ENCODE measurements around the gene PLPPR5. TPM values are rescaled to one million over a fixed set of nuclear protein-coding genes. Genes with fewer than 3 reads are reported as not detected.
A peak's percentile ranks its signal among the peaks of the same experiment; 100 is the strongest.
"Not testable (repeated sequence)": the region's sequence is repeated elsewhere in the genome, so short reads cannot be mapped to it uniquely, and the experiment has no call there.

The PLPPR5 gene
- total and polyA plus RNA-seq, 4 experiments from 2014 or later, result not detected

GRCh38 chr1:98884864-98885263, 119.8 kb downstream of the PLPPR5 start:
- Mint-ChIP-seq H3K27ac (no peak overlapping the region), H3K4me1 (peaks cover 0 to 6% (median 2%) of the 10 kb centered on the region in 4 donors), H3K9me3 (peaks cover 2 to 20% (median 16%) of the 10 kb centered on the region in 8 donors), H3K4me3 (no peak overlapping the region), H3K27me3 (no peaks in the 10 kb centered on the region), H3K36me3 (peaks cover 4 to 6% of the 10 kb centered on the region in 2 donors)
- H3K9me3 ChIP-seq (ENCODE audit: control insufficient read depth in 1 of 2, low read length in 2 of 2), result peaks cover 0 to 4% of the 10 kb centered on the region in 2 donors
- ChIA-PET POLR2A (ENCODE audit: partially characterized antibody) (no interaction called here), CTCF (ENCODE audit: partially characterized antibody) (interaction anchor here (1.2 kb wide), 1 partner anchor 16 kb away, joined by 3 read pairs; no protein-coding TSS in a partner anchor)
- intact Hi-C loops (cut with micrococcal nuclease), result no loop called here
- no peak overlapping the region for H3K27ac ChIP-seq (ENCODE audit: low read depth, low read length)
- no peak for DNase-seq
- no peaks in the 10 kb centered on the region for H3K4me1 ChIP-seq (ENCODE audit: insufficient read depth, low read length)
- no peaks in the 10 kb centered on the region for H3K36me3 ChIP-seq (ENCODE audit: insufficient read depth, low read length)
- H3K27me3 ChIP-seq (ENCODE audit: insufficient read depth, low read length), result no peaks in the 10 kb centered on the region
- no peak overlapping the region for H3K4me3 ChIP-seq (ENCODE audit: low read length in 2 of 2)

- peaks cover 0 to 4% of the 10 kb centered on the region in 2 donors for H3K9me3 ChIP-seq (ENCODE audit: control insufficient read depth in 1 of 2, low read length in 2 of 2)
- H3K4me1 ChIP-seq (ENCODE audit: insufficient read depth, low read length), result no peaks in the 10 kb centered on the region
- no peak overlapping the region for H3K4me3 ChIP-seq (ENCODE audit: low read length in 2 of 2)
- ChIA-PET CTCF (ENCODE audit: partially characterized antibody) (interaction anchor here (1.3 kb wide), 1 partner anchor 10 kb away, joined by 4 read pairs; no protein-coding TSS in a partner anchor), POLR2A (ENCODE audit: partially characterized antibody) (interaction anchor here (2.1 kb wide), 1 partner anchor 10 kb away, joined by 6 read pairs; no protein-coding TSS in a partner anchor)
- H3K27ac Mint-ChIP-seq, result no peak overlapping the region
- intact Hi-C loops (cut with micrococcal nuclease), result no loop called here
- H3K4me1 Mint-ChIP-seq, result no peaks in the 10 kb centered on the region
- H3K36me3 Mint-ChIP-seq, result peaks cover 10 to 18% of the 10 kb centered on the region in 2 donors
- no peak for DNase-seq
- no peak overlapping the region for H3K27ac ChIP-seq (ENCODE audit: low read depth, low read length)
- no peaks in the 10 kb centered on the region for H3K36me3 ChIP-seq (ENCODE audit: insufficient read depth, low read length)
- no peaks in the 10 kb centered on the region for H3K27me3 Mint-ChIP-seq
- H3K9me3 Mint-ChIP-seq, result peaks cover 2 to 49% (median 33%) of the 10 kb centered on the region in 8 donors
- no peaks in the 10 kb centered on the region for H3K27me3 ChIP-seq (ENCODE audit: insufficient read depth, low read length)
- no peak overlapping the region for H3K4me3 Mint-ChIP-seq
Measured at GRCh38 chr1:98881901-98882300, 122.8 kb downstream of the PLPPR5 start.

DNA sequence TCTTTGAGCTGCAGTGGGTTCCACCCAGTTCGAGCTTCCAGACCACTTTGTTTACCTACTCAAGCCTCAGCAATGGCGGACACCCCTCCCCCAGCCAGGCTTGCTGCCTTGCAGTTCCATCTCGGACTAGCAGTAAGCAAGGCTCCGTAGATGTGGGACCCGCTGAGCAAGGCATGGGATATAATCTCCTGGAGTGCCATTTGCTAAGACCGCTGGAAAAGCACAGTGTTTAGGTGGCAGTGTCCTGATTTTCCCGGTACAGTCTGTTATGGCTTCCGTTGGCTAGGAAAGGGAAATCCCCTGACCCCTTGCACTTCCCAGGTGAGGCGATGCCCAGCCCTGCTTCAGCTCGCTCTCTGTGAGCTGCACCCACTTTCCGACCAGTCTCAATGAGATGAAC, 123.4 kb downstream of the PLPPR5 start:
- H3K4me3 Mint-ChIP-seq; H3K27ac ChIP-seq (ENCODE audit: low read depth, low read length); H3K36me3 ChIP-seq (ENCODE audit: insufficient read depth, low read length); H3K27me3 Mint-ChIP-seq; H3K27ac Mint-ChIP-seq; intact Hi-C loops (cut with micrococcal nuclease); H3K4me1 Mint-ChIP-seq; H3K27me3 ChIP-seq (ENCODE audit: insufficient read depth, low read length); H3K4me1 ChIP-seq (ENCODE audit: insufficient read depth, low read length); H3K4me3 ChIP-seq (ENCODE audit: low read length in 2 of 2); H3K9me3 ChIP-seq (ENCODE audit: control insufficient read depth in 1 of 2, low read length in 2 of 2): not testable (repeated sequence)
- H3K36me3 Mint-ChIP-seq, result peaks cover 10 to 18% of the 10 kb centered on the region in 2 donors
- CTCF ChIA-PET (ENCODE audit: partially characterized antibody), result interaction anchor here (0.7 to 1.3 kb wide), 2 partner anchors 10 to 87 kb away, joined by 3 to 4 read pairs; no protein-coding TSS in a partner anchor
- peaks cover 2 to 56% (median 34%) of the 10 kb centered on the region in 8 donors for H3K9me3 Mint-ChIP-seq
- POLR2A ChIA-PET (ENCODE audit: partially characterized antibody), result interaction anchor here (2.1 kb wide), 1 partner anchor 9 kb away, joined by 6 read pairs; no protein-coding TSS in a partner anchor
- peak in 1 of 5 donors; percentile 41 for DNase-seq

GRCh38 chr1:98874828-98875227, 129.8 kb downstream of the PLPPR5 start:
- peaks cover 21 to 37% (median 30%) of the 10 kb centered on the region in 4 donors for H3K4me1 Mint-ChIP-seq
- no peak overlapping the region for H3K27ac Mint-ChIP-seq
- ChIA-PET CTCF (ENCODE audit: partially characterized antibody) (no interaction called here), POLR2A (ENCODE audit: partially characterized antibody) (no interaction called here)
- no peak overlapping the region for H3K4me3 Mint-ChIP-seq
- H3K4me1 ChIP-seq (ENCODE audit: insufficient read depth, low read length), result peaks cover 18% of the 10 kb centered on the region
- no peaks in the 10 kb centered on the region for H3K9me3 ChIP-seq (ENCODE audit: control insufficient read depth in 1 of 2, low read length in 2 of 2)
- no peaks in the 10 kb centered on the region for H3K36me3 ChIP-seq (ENCODE audit: insufficient read depth, low read length)
- no peaks in the 10 kb centered on the region for H3K27me3 ChIP-seq (ENCODE audit: insufficient read depth, low read length)
- no peak overlapping the region for H3K27ac ChIP-seq (ENCODE audit: low read depth, low read length)
- intact Hi-C loops (cut with micrococcal nuclease), result no loop called here
- no peak overlapping the region for H3K4me3 ChIP-seq (ENCODE audit: low read length in 2 of 2)
- DNase-seq, result no peak
- H3K36me3 Mint-ChIP-seq, result peaks cover 28 to 39% of the 10 kb centered on the region in 2 donors
- peaks cover 6 to 72% (median 50%) of the 10 kb centered on the region in 8 donors for H3K9me3 Mint-ChIP-seq
- H3K27me3 Mint-ChIP-seq, result no peaks in the 10 kb centered on the region

DNA sequence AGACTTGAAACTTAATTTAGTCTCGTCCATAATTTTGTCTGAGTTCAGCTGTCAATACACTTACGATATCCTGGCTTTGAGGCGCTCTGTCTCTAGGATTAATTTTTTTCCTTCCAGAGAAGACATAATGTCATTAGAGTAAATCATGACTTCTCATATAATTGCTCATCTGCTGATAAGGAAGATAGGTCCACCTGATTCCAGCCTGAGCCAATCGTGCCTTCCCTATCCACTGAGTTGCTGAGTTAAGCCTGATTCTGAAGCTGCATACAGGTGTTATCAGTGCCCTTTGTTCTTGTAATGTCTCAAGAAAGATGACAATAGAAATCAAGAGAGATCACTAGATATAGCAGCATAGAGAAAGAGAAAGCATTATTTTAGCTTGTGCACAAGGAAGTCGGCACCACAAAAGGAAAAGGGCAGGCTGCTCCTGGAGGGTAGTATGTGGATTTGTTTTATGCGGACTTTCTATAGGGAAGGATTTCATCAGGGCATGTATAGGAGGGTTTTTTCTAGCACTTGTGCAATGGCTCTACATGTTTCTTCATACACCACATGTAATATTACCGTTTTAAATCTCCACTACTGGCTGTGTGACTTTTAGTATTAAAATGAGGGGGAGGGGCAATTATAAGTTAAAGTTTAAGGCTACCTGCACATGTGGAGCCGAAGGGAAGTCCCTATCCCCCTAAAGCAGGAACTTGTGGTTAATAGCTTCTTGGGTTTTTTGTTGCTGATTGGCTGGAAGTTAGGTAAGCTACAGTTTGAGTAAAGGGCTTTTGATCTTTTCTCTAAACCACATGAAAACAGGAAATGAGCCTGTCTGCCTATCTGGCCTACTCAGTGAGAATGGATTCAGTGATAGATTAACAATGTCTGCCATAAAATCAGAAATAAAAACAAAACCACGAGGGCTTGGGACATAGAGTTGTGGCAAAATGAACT, 133.4 kb downstream of the PLPPR5 start:
- H3K36me3 ChIP-seq (ENCODE audit: insufficient read depth, low read length), result no peaks in the 10 kb centered on the region
- ChIA-PET CTCF (ENCODE audit: partially characterized antibody) (interaction anchor here (1.0 to 2.4 kb wide), 5 partner anchors 11 to 77 kb away, joined by 3 to 13 read pairs (median 6); no protein-coding TSS in a partner anchor), POLR2A (ENCODE audit: partially characterized antibody) (interaction anchor here (0.6 to 2.2 kb wide), 14 partner anchors 10 to 122 kb away, joined by 3 to 14 read pairs (median 4); no protein-coding TSS in a partner anchor)
- peaks cover 19 to 49% (median 35%) of the 10 kb centered on the region in 4 donors for H3K4me1 Mint-ChIP-seq
- peaks cover 28 to 34% of the 10 kb centered on the region in 2 donors for H3K36me3 Mint-ChIP-seq
- H3K27ac Mint-ChIP-seq, result peak overlapping the region; percentile 89 to 98 (median 93)
- peaks cover 26% of the 10 kb centered on the region for H3K4me1 ChIP-seq (ENCODE audit: insufficient read depth, low read length)
- DNase-seq, result peak; percentile 85 to 95 (median 91)
- H3K27me3 ChIP-seq (ENCODE audit: insufficient read depth, low read length), result no peaks in the 10 kb centered on the region
- peak overlapping the region; percentile 12 to 62 for H3K4me3 ChIP-seq (ENCODE audit: low read length in 2 of 2)
- intact Hi-C loops (cut with micrococcal nuclease), result loop anchor here (1.0 kb wide), 3 partner anchors 17 to 77 kb away; no protein-coding TSS in a partner anchor
- peaks cover 6 to 51% (median 42%) of the 10 kb centered on the region in 8 donors for H3K9me3 Mint-ChIP-seq
- peak overlapping the region; percentile 84 to 92 (median 86) for H3K4me3 Mint-ChIP-seq
- H3K27ac ChIP-seq (ENCODE audit: low read depth, low read length), result peak overlapping the region; percentile 66
- no peaks in the 10 kb centered on the region for H3K9me3 ChIP-seq (ENCODE audit: control insufficient read depth in 1 of 2, low read length in 2 of 2)
- H3K27me3 Mint-ChIP-seq, result no peaks in the 10 kb centered on the region

DNA sequence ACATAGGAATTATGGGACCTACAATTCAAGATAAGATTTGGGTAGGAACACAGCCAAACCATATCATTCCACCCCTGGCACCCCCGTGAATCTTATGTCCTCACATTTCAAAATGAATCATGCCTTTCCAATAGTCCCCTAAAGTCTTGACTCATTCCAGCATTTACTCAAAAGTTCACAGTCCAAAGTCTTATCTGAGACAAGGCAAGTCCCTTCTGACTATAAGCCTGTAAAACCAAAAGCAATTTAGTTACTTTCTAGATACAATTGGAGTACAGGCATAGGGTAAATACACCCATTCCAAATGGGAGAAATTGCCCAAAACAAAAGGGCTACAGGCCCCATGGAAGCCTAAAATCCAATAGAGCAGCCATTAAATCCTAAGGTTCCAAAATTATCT, 138.9 kb downstream of the PLPPR5 start:
- POLR2A ChIA-PET (ENCODE audit: partially characterized antibody), result no interaction called here
- no peak overlapping the region for H3K4me3 Mint-ChIP-seq

DNA sequence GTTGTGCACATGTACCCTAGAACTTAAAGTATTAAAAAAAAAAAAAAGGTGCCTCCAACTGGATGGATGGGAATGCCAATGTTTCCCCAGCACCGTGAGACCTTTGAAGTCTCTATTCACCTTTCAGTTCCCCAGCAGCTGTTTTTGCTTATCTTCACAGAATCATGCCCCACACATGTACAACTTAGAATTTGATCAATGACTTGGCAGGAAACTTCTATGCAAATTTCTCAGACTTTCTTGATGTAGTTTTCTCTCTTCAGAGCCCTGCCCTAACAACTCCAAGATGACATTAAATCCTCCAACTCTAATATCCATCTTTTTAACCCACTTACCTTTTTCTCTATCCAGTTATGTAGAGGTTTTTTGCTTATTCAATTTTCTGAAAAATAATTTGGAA, 144.3 kb downstream of the PLPPR5 start:
- no peaks in the 10 kb centered on the region for H3K36me3 ChIP-seq (ENCODE audit: insufficient read depth, low read length)
- intact Hi-C loops (cut with micrococcal nuclease), result no loop called here
- DNase-seq, result no peak
- no peak overlapping the region for H3K4me3 Mint-ChIP-seq
- H3K9me3 ChIP-seq (ENCODE audit: control insufficient read depth in 1 of 2, low read length in 2 of 2), result no peaks in the 10 kb centered on the region
- H3K27me3 Mint-ChIP-seq, result no peaks in the 10 kb centered on the region
- no peaks in the 10 kb centered on the region for H3K27me3 ChIP-seq (ENCODE audit: insufficient read depth, low read length)
- ChIA-PET POLR2A (ENCODE audit: partially characterized antibody) (no interaction called here), CTCF (ENCODE audit: partially characterized antibody) (no interaction called here)
- no peak overlapping the region for H3K27ac Mint-ChIP-seq
- no peaks in the 10 kb centered on the region for H3K36me3 Mint-ChIP-seq
- no peaks in the 10 kb centered on the region for H3K4me1 ChIP-seq (ENCODE audit: insufficient read depth, low read length)
- no peak overlapping the region for H3K4me3 ChIP-seq (ENCODE audit: low read length in 2 of 2)
- H3K9me3 Mint-ChIP-seq, result peaks cover 0 to 8% (median 3%) of the 10 kb centered on the region in 8 donors
- no peak overlapping the region for H3K27ac ChIP-seq (ENCODE audit: low read depth, low read length)
- H3K4me1 Mint-ChIP-seq, result peaks cover 0 to 5% (median 2%) of the 10 kb centered on the region in 4 donors

More for the DNA sequence above, 138.9 kb downstream of the PLPPR5 start:
- no peak for DNase-seq
- peaks cover 5 to 12% of the 10 kb centered on the region in 2 donors for H3K36me3 Mint-ChIP-seq
- CTCF ChIA-PET (ENCODE audit: partially characterized antibody), result no interaction called here
- peaks cover 0 to 23% (median 12%) of the 10 kb centered on the region in 8 donors for H3K9me3 Mint-ChIP-seq
- Histone ChIP-seq H3K27ac (ENCODE audit: low read depth, low read length) (no peak overlapping the region), H3K36me3 (ENCODE audit: insufficient read depth, low read length) (no peaks in the 10 kb centered on the region), H3K27me3 (ENCODE audit: insufficient read depth, low read length) (no peaks in the 10 kb centered on the region), H3K4me3 (ENCODE audit: low read length in 2 of 2) (no peak overlapping the region), H3K9me3 (ENCODE audit: control insufficient read depth in 1 of 2, low read length in 2 of 2) (no peaks in the 10 kb centered on the region), H3K4me1 (ENCODE audit: insufficient read depth, low read length) (peaks cover 16% of the 10 kb centered on the region)
- intact Hi-C loops (cut with micrococcal nuclease), result no loop called here
- H3K27me3 Mint-ChIP-seq, result no peaks in the 10 kb centered on the region
- H3K4me1 Mint-ChIP-seq, result peaks cover 3 to 21% (median 13%) of the 10 kb centered on the region in 4 donors
- no peak overlapping the region for H3K27ac Mint-ChIP-seq

Data from CD4-positive, alpha-beta memory T cell (primary cell).